RWPE2 (cell line): Measurements from ENCODE around the gene NSD1.

ENCODE experiments used
- ATAC-seq: fragments of 200-7000 bp; cut with Tn5 transposase; 3 replicates; pipeline ENCODE4 v1.9.1; 2021; ENCODE audit warnings: low read depth
- DNase-seq: peaks from one replicate; pipeline ENCODE4 v3.0.0-alpha.2; 2020; ENCODE audit warnings: low spot score
- H3K27ac ChIP-seq: fragments of 450-650 bp; 2 replicates; pipeline ENCODE4 v1.5.1; 2017; ENCODE audit warnings: mild to moderate bottlenecking; ENCODE audit not compliant: poor library complexity, severe bottlenecking
- H3K27me3 ChIP-seq: fragments of 250-450 bp; sonication (Bioruptor Pico); 2 replicates; pipeline ENCODE4 v1.5.1; 2021; ENCODE audit warnings: mild to moderate bottlenecking, moderate library complexity; ENCODE audit not compliant: insufficient read depth, poor library complexity, severe bottlenecking
- H3K36me3 ChIP-seq: fragments of 250-450 bp; sonication (Bioruptor Pico); 2 replicates; pipeline ENCODE4 v1.5.1; 2020; ENCODE audit warnings: low read depth, mild to moderate bottlenecking, moderate library complexity
- H3K4me1 ChIP-seq: fragments of 250-450 bp; sonication (Bioruptor Pico); 2 replicates; pipeline ENCODE4 v1.5.1; 2021; ENCODE audit warnings: mild to moderate bottlenecking, moderate library complexity; ENCODE audit not compliant: insufficient read depth, poor library complexity, severe bottlenecking
- H3K4me3 ChIP-seq: fragments of 250-450 bp; sonication (Bioruptor Pico); 2 replicates; pipeline ENCODE4 v1.5.1; 2021; ENCODE audit warnings: mild to moderate bottlenecking, moderate library complexity; ENCODE audit not compliant: severe bottlenecking
- H3K9me3 ChIP-seq: fragments of 250-450 bp; sonication (Bioruptor Pico); 2 replicates; pipeline ENCODE4 v1.5.1; 2021; ENCODE audit warnings: mild to moderate bottlenecking, moderate library complexity; ENCODE audit not compliant: severe bottlenecking
- TF ChIP-seq, protein P1 (sequence below): fragments of 450-650 bp; IDR thresholded peaks from one replicate; pipeline ENCODE4 v1.5.1; 2017; ENCODE audit warnings: mild to moderate bottlenecking, moderate library complexity; ENCODE audit not compliant: poor library complexity, severe bottlenecking

The NSD1 gene

GRCh38 chr5:177209610-177210009, 76.0 kb downstream of the NSD1 start:
- H3K27me3 ChIP-seq: no peaks in the 10 kb centered on the region
- no peak overlapping the region for H3K4me3 ChIP-seq
- DNase-seq: no peak
- H3K27ac ChIP-seq: no peak overlapping the region
- no peak for ATAC-seq
- H3K36me3 ChIP-seq: peaks cover 88% of the 10 kb centered on the region
- H3K4me1 ChIP-seq: no peaks in the 10 kb centered on the region
- TF ChIP-seq, protein P1, sequence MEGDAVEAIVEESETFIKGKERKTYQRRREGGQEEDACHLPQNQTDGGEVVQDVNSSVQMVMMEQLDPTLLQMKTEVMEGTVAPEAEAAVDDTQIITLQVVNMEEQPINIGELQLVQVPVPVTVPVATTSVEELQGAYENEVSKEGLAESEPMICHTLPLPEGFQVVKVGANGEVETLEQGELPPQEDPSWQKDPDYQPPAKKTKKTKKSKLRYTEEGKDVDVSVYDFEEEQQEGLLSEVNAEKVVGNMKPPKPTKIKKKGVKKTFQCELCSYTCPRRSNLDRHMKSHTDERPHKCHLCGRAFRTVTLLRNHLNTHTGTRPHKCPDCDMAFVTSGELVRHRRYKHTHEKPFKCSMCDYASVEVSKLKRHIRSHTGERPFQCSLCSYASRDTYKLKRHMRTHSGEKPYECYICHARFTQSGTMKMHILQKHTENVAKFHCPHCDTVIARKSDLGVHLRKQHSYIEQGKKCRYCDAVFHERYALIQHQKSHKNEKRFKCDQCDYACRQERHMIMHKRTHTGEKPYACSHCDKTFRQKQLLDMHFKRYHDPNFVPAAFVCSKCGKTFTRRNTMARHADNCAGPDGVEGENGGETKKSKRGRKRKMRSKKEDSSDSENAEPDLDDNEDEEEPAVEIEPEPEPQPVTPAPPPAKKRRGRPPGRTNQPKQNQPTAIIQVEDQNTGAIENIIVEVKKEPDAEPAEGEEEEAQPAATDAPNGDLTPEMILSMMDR: no peak
- H3K9me3 ChIP-seq: no peaks in the 10 kb centered on the region

GRCh38 chr5:177212242-177212641, 78.7 kb downstream of the NSD1 start:
- Histone ChIP-seq H3K27me3 (no peaks in the 10 kb centered on the region), H3K4me3 (no peak overlapping the region), H3K4me1 (no peaks in the 10 kb centered on the region), H3K9me3 (no peaks in the 10 kb centered on the region), H3K36me3 (peaks cover 75% of the 10 kb centered on the region), H3K27ac (no peak overlapping the region)
- TF ChIP-seq, protein P1: no peak
- ATAC-seq (no peak), DNase-seq (no peak)

- no peak overlapping the region for H3K4me3 ChIP-seq
- no peaks in the 10 kb centered on the region for H3K4me1 ChIP-seq
- TF ChIP-seq, protein P1: no peak
- H3K36me3 ChIP-seq: peaks cover 37% of the 10 kb centered on the region
- ATAC-seq: no peak
- no peaks in the 10 kb centered on the region for H3K9me3 ChIP-seq
- no peak overlapping the region for H3K27ac ChIP-seq
- DNase-seq: no peak
- H3K27me3 ChIP-seq: no peaks in the 10 kb centered on the region
These were observed 87.0 kb downstream of the NSD1 start for GRCh38 chr5:177220576-177220975.

DNA sequence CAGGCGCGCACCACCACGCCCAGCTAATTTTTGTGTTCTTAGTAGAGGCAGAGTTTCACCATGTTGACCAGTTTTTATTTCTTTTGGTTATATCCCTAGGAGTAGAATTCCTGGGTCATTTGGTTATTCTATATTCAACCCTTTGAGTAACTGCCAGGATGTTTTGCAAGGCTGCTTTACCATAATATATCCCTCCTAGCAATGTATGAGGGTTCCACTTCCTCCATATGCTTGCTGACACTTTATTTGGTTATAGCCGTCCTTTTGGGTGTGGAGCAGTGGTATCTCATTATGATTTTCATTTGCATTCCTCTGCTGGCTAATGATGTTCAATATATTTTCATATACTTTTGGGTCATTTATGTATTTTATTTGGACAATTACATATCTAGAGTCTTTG, 88.7 kb downstream of the NSD1 start:
- no peak for ATAC-seq
- no peak for DNase-seq
- H3K9me3 ChIP-seq: no peaks in the 10 kb centered on the region
- TF ChIP-seq, protein P1: no peak
- no peaks in the 10 kb centered on the region for H3K27me3 ChIP-seq
- peaks cover 35% of the 10 kb centered on the region for H3K36me3 ChIP-seq
- H3K4me1 ChIP-seq: no peaks in the 10 kb centered on the region
- H3K27ac ChIP-seq: no peak overlapping the region
- no peak overlapping the region for H3K4me3 ChIP-seq

- DNase-seq (no peak), ATAC-seq (no peak)
- Histone ChIP-seq H3K27ac (no peak overlapping the region), H3K9me3 (no peaks in the 10 kb centered on the region), H3K4me1 (no peaks in the 10 kb centered on the region), H3K27me3 (no peaks in the 10 kb centered on the region), H3K36me3 (peaks cover 48% of the 10 kb centered on the region), H3K4me3 (no peak overlapping the region)
- TF ChIP-seq, protein P1: no peak
These were observed 92.2 kb downstream of the NSD1 start for GRCh38 chr5:177225798-177226197.
